ENCODE results near the gene GPR139. TPM values are rescaled to one million over a fixed set of nuclear protein-coding genes. Genes with fewer than 3 reads are reported as not detected.
A peak's percentile ranks its signal among the peaks of the same experiment; 100 is the strongest.

The GPR139 gene
- total RNA-seq, 6 experiments from 2014 or later: not detected

- intact Hi-C loops (cut with DNase I): no loop called here
- 42% methylated on average over 4 of the region's 4 CpGs for WGBS (ENCODE audit: insufficient coverage, low coverage, low lambda C conversion rate, missing lambda C conversion rate)
- no peak overlapping the region for H3K4me3 ChIP-seq
Observed at GRCh38 chr16:20075243-20075642, 1.6 kb upstream of the GPR139 start.

GRCh38 chr16:20074099-20074991, 655 bp upstream of the GPR139 start:
- 14% methylated on average over 24 of the region's 34 CpGs for WGBS (ENCODE audit: insufficient coverage, low coverage, low lambda C conversion rate, missing lambda C conversion rate)
- ATAC-seq (no peak), DNase-seq (no peak)
- no peak overlapping the region for H3K4me3 ChIP-seq
- H3K4me1 ChIP-seq: no peaks in the 10 kb centered on the region
- H3K27ac ChIP-seq: no peak overlapping the region
- intact Hi-C loops (cut with DNase I): no loop called here
- H3K27me3 ChIP-seq: no peaks in the 10 kb centered on the region
- no peak for TF ChIP-seq POLR2A (IDR thresholded peaks at IDR 0.05)
- no peak for TF ChIP-seq CTCF (IDR thresholded peaks at IDR 0.05)
- no peaks in the 10 kb centered on the region for H3K9me3 ChIP-seq
- no peaks in the 10 kb centered on the region for H3K36me3 ChIP-seq

More at GRCh38 chr16:20075243-20075642, 1.6 kb upstream of the GPR139 start:
- TF ChIP-seq POLR2A (IDR thresholded peaks at IDR 0.05): no peak
- no peak for TF ChIP-seq CTCF (IDR thresholded peaks at IDR 0.05)
- H3K9me3 ChIP-seq: no peaks in the 10 kb centered on the region
- DNase-seq (no peak), ATAC-seq (no peak)
- H3K36me3 ChIP-seq: no peaks in the 10 kb centered on the region
- no peaks in the 10 kb centered on the region for H3K4me1 ChIP-seq
- H3K27ac ChIP-seq: no peak overlapping the region
- H3K27me3 ChIP-seq: no peaks in the 10 kb centered on the region

GRCh38 chr16:20072874-20073202, 852 bp downstream of the GPR139 start:
- 5% methylated on average over 8 of the region's 11 CpGs for WGBS (ENCODE audit: insufficient coverage, low coverage, low lambda C conversion rate, missing lambda C conversion rate)
- no peaks in the 10 kb centered on the region for H3K9me3 ChIP-seq
- H3K27ac ChIP-seq: no peak overlapping the region
- DNase-seq (no peak), ATAC-seq (no peak)
- intact Hi-C loops (cut with DNase I): no loop called here
- H3K36me3 ChIP-seq: no peaks in the 10 kb centered on the region
- no peaks in the 10 kb centered on the region for H3K27me3 ChIP-seq
- no peak overlapping the region for H3K4me3 ChIP-seq
- no peaks in the 10 kb centered on the region for H3K4me1 ChIP-seq
- TF ChIP-seq CTCF (IDR thresholded peaks at IDR 0.05) (no peak), POLR2A (IDR thresholded peaks at IDR 0.05) (no peak)

GRCh38 chr16:20072146-20072873, 1.4 kb downstream of the GPR139 start:
- DNase-seq (no peak), ATAC-seq (peak in 1 of 4 donors; percentile 18)
- no peaks in the 10 kb centered on the region for H3K27me3 ChIP-seq
- no peak overlapping the region for H3K4me3 ChIP-seq
- H3K36me3 ChIP-seq: no peaks in the 10 kb centered on the region
- TF ChIP-seq CTCF (IDR thresholded peaks at IDR 0.05): no peak
- no peak for TF ChIP-seq POLR2A (IDR thresholded peaks at IDR 0.05)
- no peaks in the 10 kb centered on the region for H3K9me3 ChIP-seq
- intact Hi-C loops (cut with DNase I): no loop called here
- no peak overlapping the region for H3K27ac ChIP-seq
- no peaks in the 10 kb centered on the region for H3K4me1 ChIP-seq
- WGBS (ENCODE audit: insufficient coverage, low coverage, low lambda C conversion rate, missing lambda C conversion rate): 31% methylated on average over 10 of the region's 11 CpGs
